Neural progenitor cell (in vitro differentiated cells): ENCODE data around the gene MEF2D. TPM values are rescaled to one million over a fixed set of nuclear protein-coding genes. Genes with fewer than 3 reads are reported as not detected.

Experiments used
- DNase-seq: peaks from one replicate; pipeline ENCODE4 v3.0.0-alpha.2; 2016; ENCODE audit warnings: low spot score
- H2AFZ ChIP-seq: fragments of 200-600 bp; sonication (generic); replicated peaks from 2 replicates; pipeline ENCODE4 v1.6.1; 2016; ENCODE audit warnings: antibody characterized with exemption
- H3F3A ChIP-seq: fragments of 200-600 bp; sonication (generic); 2 replicates; pipeline ENCODE4 v1.6.1; 2016; ENCODE audit warnings: antibody characterized with exemption, low read depth
- H3K27ac ChIP-seq: fragments of 200-600 bp; sonication (generic); 2 replicates; pipeline ENCODE4 v1.5.1; 2016; ENCODE audit warnings: mild to moderate bottlenecking
- H3K27me3 ChIP-seq: fragments of 200-600 bp; sonication (generic); 2 replicates; pipeline ENCODE4 v1.6.1; 2016; ENCODE audit warnings: mild to moderate bottlenecking, moderate library complexity
- H3K36me3 ChIP-seq: fragments of 200-600 bp; sonication (generic); 2 replicates; pipeline ENCODE4 v1.5.1; 2016
- H3K4me1 ChIP-seq: fragments of 200-600 bp; sonication (generic); 2 replicates; pipeline ENCODE4 v1.6.1; 2016; ENCODE audit warnings: mixed run types
- H3K4me2 ChIP-seq: fragments of 200-600 bp; sonication (generic); 2 replicates; pipeline ENCODE4 v1.6.1; 2016
- H3K4me3 ChIP-seq: fragments of 200-600 bp; sonication (generic); 2 replicates; pipeline ENCODE4 v1.5.1; 2016
- H3K79me2 ChIP-seq: fragments of 200-600 bp; sonication (generic); 2 replicates; pipeline ENCODE4 v1.6.1; 2016; ENCODE audit warnings: low read depth
- H3K9ac ChIP-seq: fragments of 200-600 bp; sonication (generic); 2 replicates; pipeline ENCODE4 v1.6.1; 2016
- H3K9me3 ChIP-seq: fragments of 200-600 bp; sonication (generic); 2 replicates; pipeline ENCODE4 v1.5.1; 2016; ENCODE audit warnings: low read depth
- H4K20me1 ChIP-seq: fragments of 200-600 bp; sonication (generic); 2 replicates; pipeline ENCODE4 v1.6.1; 2016; ENCODE audit warnings: low read depth
- H3K27ac Mint-ChIP-seq: 3 replicates; pipeline ENCODE4 v1.8.0; 2021; ENCODE audit warnings: mixed read lengths
- H3K27me3 Mint-ChIP-seq: 2 replicates; pipeline ENCODE4 v1.8.0; 2022; ENCODE audit warnings: low read depth, mild to moderate bottlenecking, inconsistent platforms, moderate library complexity, mixed read lengths; ENCODE audit not compliant: insufficient read depth
- H3K36me3 Mint-ChIP-seq: 3 replicates; pipeline ENCODE4 v1.8.0; 2021; ENCODE audit warnings: mixed read lengths
- H3K4me1 Mint-ChIP-seq: 3 replicates; pipeline ENCODE4 v1.8.0; 2021; ENCODE audit warnings: mixed read lengths
- H3K4me3 Mint-ChIP-seq: 3 replicates; pipeline ENCODE4 v1.8.0; 2021; ENCODE audit warnings: mild to moderate bottlenecking, moderate library complexity, mixed read lengths
- H3K9me3 Mint-ChIP-seq: 3 replicates; pipeline ENCODE4 v1.8.0; 2020; ENCODE audit warnings: mixed read lengths
- CTCF ChIP-seq: fragments of 200-600 bp; sonication (generic); IDR thresholded peaks from 2 replicates; pipeline ENCODE4 v1.5.1; 2017; ENCODE audit warnings: antibody characterized with exemption, mild to moderate bottlenecking
- EZH2 ChIP-seq: fragments of 200-600 bp; sonication (generic); IDR thresholded peaks from 2 replicates; pipeline ENCODE4 v1.6.1; 2017; ENCODE audit warnings: antibody characterized with exemption, mild to moderate bottlenecking, moderate library complexity
- EZH2phosphoT487 ChIP-seq: fragments of 200-600 bp; sonication (generic); IDR thresholded peaks from 2 replicates; pipeline ENCODE4 v1.6.1; 2017; ENCODE audit warnings: antibody characterized with exemption
- total RNA-seq: library from RNA; depleted of rRNA; stranded (reverse); fragments of >200 nt; gene quantifications from 2 replicates; pipeline ENCODE4 v1.2.3, GENCODE V29; 2015; ENCODE audit warnings: low replicate concordance

MEF2D gene
- total RNA-seq, 1 donor from 2014 or later, result 1.8 TPM

- Histone ChIP-seq H3K36me3 (no peaks in the 10 kb centered on the region), H3F3A (peaks cover 17% of the 10 kb centered on the region), H3K27ac (no peak overlapping the region), H4K20me1 (peaks cover 89% of the 10 kb centered on the region), H3K27me3 (no peaks in the 10 kb centered on the region), H3K9me3 (no peaks in the 10 kb centered on the region), H2AFZ (no peak overlapping the region), H3K79me2 (peaks cover 29% of the 10 kb centered on the region), H3K4me2 (no peak overlapping the region), H3K4me1 (peaks cover 52% of the 10 kb centered on the region), H3K9ac (no peak overlapping the region), H3K4me3 (no peak overlapping the region)
- DNase-seq, result no peak
- Mint-ChIP-seq H3K27me3 (peaks cover 4% of the 10 kb centered on the region), H3K4me3 (no peak overlapping the region), H3K27ac (no peak overlapping the region), H3K4me1 (peaks cover 78% of the 10 kb centered on the region), H3K36me3 (peaks cover 6% of the 10 kb centered on the region), H3K9me3 (no peaks in the 10 kb centered on the region)
- TF ChIP-seq EZH2, result no peak
- TF ChIP-seq CTCF, result no peak
- TF ChIP-seq EZH2phosphoT487, result no peak
Measured at GRCh38 chr1:156492013-156492590, 8.5 kb downstream of the MEF2D start.

GRCh38 chr1:156491151-156491949 lies 9.2 kb downstream of the MEF2D start:
- H3K9me3 Mint-ChIP-seq, result no peaks in the 10 kb centered on the region
- peak overlapping the region; percentile 68 for H3K4me2 ChIP-seq
- TF ChIP-seq CTCF (no peak), EZH2phosphoT487 (no peak), EZH2 (no peak)
- no peak for DNase-seq
- peaks cover 6% of the 10 kb centered on the region for H3K36me3 Mint-ChIP-seq
- peaks cover 47% of the 10 kb centered on the region for H3K4me1 ChIP-seq
- no peak overlapping the region for H3K9ac ChIP-seq
- peaks cover 21% of the 10 kb centered on the region for H3K79me2 ChIP-seq
- H3K27ac ChIP-seq, result no peak overlapping the region
- peaks cover 88% of the 10 kb centered on the region for H4K20me1 ChIP-seq
- peaks cover 2% of the 10 kb centered on the region for H3K27me3 Mint-ChIP-seq
- peaks cover 77% of the 10 kb centered on the region for H3K4me1 Mint-ChIP-seq
- no peak overlapping the region for H2AFZ ChIP-seq
- no peaks in the 10 kb centered on the region for H3K36me3 ChIP-seq
- peaks cover 17% of the 10 kb centered on the region for H3F3A ChIP-seq
- no peak overlapping the region for H3K27ac Mint-ChIP-seq
- H3K4me3 ChIP-seq, result no peak overlapping the region
- H3K4me3 Mint-ChIP-seq, result peak overlapping the region; percentile 26
- no peaks in the 10 kb centered on the region for H3K27me3 ChIP-seq
- no peaks in the 10 kb centered on the region for H3K9me3 ChIP-seq

- DNase-seq, result peak; percentile 66
- peak overlapping the region; percentile 46 for H3K27ac Mint-ChIP-seq
Measured at GRCh38 chr1:156490401-156491032, 10.1 kb downstream of the MEF2D start.

More at GRCh38 chr1:156490401-156491032, 10.1 kb downstream of the MEF2D start:
- Histone ChIP-seq H3K27me3 (no peaks in the 10 kb centered on the region), H2AFZ (no peak overlapping the region), H4K20me1 (peaks cover 89% of the 10 kb centered on the region), H3K4me1 (peaks cover 43% of the 10 kb centered on the region), H3K9ac (no peak overlapping the region), H3F3A (peaks cover 17% of the 10 kb centered on the region), H3K4me2 (peak overlapping the region; percentile 68), H3K9me3 (no peaks in the 10 kb centered on the region), H3K36me3 (no peaks in the 10 kb centered on the region), H3K27ac (no peak overlapping the region), H3K79me2 (peaks cover 18% of the 10 kb centered on the region), H3K4me3 (peak overlapping the region; percentile 17)
- H3K4me1 Mint-ChIP-seq, result peaks cover 70% of the 10 kb centered on the region
- H3K36me3 Mint-ChIP-seq, result peaks cover 4% of the 10 kb centered on the region
- peaks cover 2% of the 10 kb centered on the region for H3K27me3 Mint-ChIP-seq
- peak overlapping the region; percentile 72 for H3K4me3 Mint-ChIP-seq
- TF ChIP-seq EZH2, result no peak
- TF ChIP-seq CTCF, result peak; percentile 36
- TF ChIP-seq EZH2phosphoT487, result no peak
- H3K9me3 Mint-ChIP-seq, result no peaks in the 10 kb centered on the region
